HFFc6 (cell line): ENCODE measurements around the gene ZNF808. TPM values are rescaled to one million over a fixed set of nuclear protein-coding genes. Genes with fewer than 3 reads are reported as not detected.
"Not testable (repeated sequence)": the region's sequence is repeated elsewhere in the genome, so short reads cannot be mapped to it uniquely, and the experiment has no call there.

Experiments
- DNase-seq: peaks from one replicate; pipeline ENCODE4 v3.0.0-alpha.2; 2018
- H3K27ac Mint-ChIP-seq: 2 replicates; pipeline ENCODE4 v1.8.0; 2020; ENCODE audit warnings: mild to moderate bottlenecking, mixed read lengths
- H3K27me3 Mint-ChIP-seq: 2 replicates; pipeline ENCODE4 v1.8.0; 2021; ENCODE audit warnings: mild to moderate bottlenecking, moderate library complexity, mixed read lengths; ENCODE audit not compliant: insufficient read depth
- H3K36me3 Mint-ChIP-seq: 2 replicates; pipeline ENCODE4 v1.8.0; 2021; ENCODE audit warnings: low read depth, mixed read lengths
- H3K4me1 Mint-ChIP-seq: 2 replicates; pipeline ENCODE4 v1.8.0; 2020; ENCODE audit warnings: low read depth, mixed read lengths
- H3K4me3 Mint-ChIP-seq: 2 replicates; pipeline ENCODE4 v1.8.0; 2020; ENCODE audit warnings: mild to moderate bottlenecking, moderate library complexity, mixed read lengths
- H3K9me3 Mint-ChIP-seq: 2 replicates; pipeline ENCODE4 v1.8.0; 2020; ENCODE audit warnings: mild to moderate bottlenecking, mixed read lengths
- total RNA-seq, 6 experiments: library from RNA; stranded (reverse); fragmentation: NEBNext Ultra II Directional; extraction: Animal tissue kit (Norgen Biotek cat#: 25700); gene quantifications; 2 replicates in 1 of 6; 3 replicates in 5 of 6; pipeline ENCODE4 v1.2.3, GENCODE V29; 2021
- TF ChIP-seq, protein P1 (sequence below): fragments of 200-600 bp; sonication (generic); IDR thresholded peaks from 2 replicates; pipeline ENCODE4 v1.5.0; 2021; ENCODE audit warnings: antibody characterized with exemption, mild to moderate bottlenecking

Gene ZNF808
- total RNA-seq, 6 experiments from 2014 or later: 14.7 to 17.6 (median 15.8) TPM

DNA sequence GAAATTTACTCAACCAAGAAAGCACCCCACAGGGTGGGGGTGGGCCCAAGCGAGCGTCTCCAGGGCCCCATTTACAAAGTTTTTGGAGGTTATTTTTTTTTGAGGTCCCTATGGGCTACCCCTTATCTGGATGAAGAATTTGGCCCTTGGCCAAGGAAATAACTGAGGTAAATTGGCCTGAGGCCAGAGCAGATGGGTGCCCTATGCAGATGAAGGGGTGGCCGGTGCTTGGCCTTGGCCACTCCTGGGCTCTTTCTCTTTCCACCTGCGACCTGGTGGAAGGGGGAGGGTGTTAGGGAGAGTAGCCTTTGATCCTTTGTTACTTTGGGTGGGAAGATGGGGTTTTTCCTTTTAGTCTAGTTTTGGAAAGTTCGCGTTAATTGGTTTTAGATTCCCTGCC is 58.1 kb downstream of the ZNF808 start:
- H3K27me3 Mint-ChIP-seq: peaks cover 3% of the 10 kb centered on the region
- no peak overlapping the region for H3K27ac Mint-ChIP-seq
- peaks cover 83% of the 10 kb centered on the region for H3K36me3 Mint-ChIP-seq
- no peak overlapping the region for H3K4me3 Mint-ChIP-seq
- TF ChIP-seq, protein P1, sequence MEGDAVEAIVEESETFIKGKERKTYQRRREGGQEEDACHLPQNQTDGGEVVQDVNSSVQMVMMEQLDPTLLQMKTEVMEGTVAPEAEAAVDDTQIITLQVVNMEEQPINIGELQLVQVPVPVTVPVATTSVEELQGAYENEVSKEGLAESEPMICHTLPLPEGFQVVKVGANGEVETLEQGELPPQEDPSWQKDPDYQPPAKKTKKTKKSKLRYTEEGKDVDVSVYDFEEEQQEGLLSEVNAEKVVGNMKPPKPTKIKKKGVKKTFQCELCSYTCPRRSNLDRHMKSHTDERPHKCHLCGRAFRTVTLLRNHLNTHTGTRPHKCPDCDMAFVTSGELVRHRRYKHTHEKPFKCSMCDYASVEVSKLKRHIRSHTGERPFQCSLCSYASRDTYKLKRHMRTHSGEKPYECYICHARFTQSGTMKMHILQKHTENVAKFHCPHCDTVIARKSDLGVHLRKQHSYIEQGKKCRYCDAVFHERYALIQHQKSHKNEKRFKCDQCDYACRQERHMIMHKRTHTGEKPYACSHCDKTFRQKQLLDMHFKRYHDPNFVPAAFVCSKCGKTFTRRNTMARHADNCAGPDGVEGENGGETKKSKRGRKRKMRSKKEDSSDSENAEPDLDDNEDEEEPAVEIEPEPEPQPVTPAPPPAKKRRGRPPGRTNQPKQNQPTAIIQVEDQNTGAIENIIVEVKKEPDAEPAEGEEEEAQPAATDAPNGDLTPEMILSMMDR: no peak
- H3K4me1 Mint-ChIP-seq: no peaks in the 10 kb centered on the region
- H3K9me3 Mint-ChIP-seq: peaks cover 43% of the 10 kb centered on the region
- no peak for DNase-seq

DNA sequence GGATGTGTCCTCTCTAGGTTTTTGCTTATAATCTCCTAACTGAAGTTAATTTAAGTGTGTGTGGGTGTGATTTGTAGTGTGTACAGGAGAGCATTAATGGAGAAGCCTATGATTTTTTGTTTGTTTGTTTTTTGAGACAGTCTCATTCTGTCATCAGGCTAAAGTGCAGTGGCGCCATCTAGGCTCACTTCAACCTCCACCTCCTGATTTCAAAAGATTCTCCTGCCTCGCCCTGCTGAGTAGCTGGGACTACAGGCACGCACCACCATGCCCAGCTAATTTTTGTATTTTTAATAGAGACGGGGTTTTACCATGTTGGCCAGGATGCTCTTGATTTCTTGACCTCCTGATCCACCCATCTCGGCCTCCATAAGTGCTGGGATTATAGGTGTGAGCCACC is 63.3 kb downstream of the ZNF808 start:
- Mint-ChIP-seq H3K9me3 (peaks cover 18% of the 10 kb centered on the region), H3K4me3 (no peak overlapping the region), H3K27me3 (peaks cover 2% of the 10 kb centered on the region), H3K4me1 (no peaks in the 10 kb centered on the region), H3K27ac (no peak overlapping the region), H3K36me3 (peaks cover 66% of the 10 kb centered on the region)
- TF ChIP-seq, protein P1: peak; percentile 35; the same call in 1 of the 2 replicates
- DNase-seq: no peak

DNA sequence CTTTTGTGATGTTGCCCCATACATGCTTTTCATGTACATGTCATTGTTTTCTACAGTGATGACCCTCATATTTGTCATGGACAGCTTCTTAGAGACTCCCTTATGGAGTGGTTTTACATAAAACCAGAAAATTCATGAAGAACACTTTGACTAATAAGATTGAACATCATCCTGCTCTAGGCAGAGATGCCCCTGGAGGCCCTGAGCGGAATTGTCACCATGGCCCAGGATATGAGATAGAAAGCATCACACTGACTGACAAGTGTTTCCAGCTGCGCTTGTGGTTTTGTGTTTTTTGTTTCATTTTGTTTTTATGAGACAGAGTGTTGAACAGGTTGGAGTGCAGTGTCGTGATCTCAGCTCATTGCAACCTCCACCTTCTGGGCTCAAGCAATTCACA is 64.8 kb downstream of the ZNF808 start:
- TF ChIP-seq, protein P1: no peak
- no peaks in the 10 kb centered on the region for H3K4me1 Mint-ChIP-seq
- peaks cover 2% of the 10 kb centered on the region for H3K27me3 Mint-ChIP-seq
- H3K4me3 Mint-ChIP-seq: no peak overlapping the region
- H3K36me3 Mint-ChIP-seq: peaks cover 71% of the 10 kb centered on the region
- DNase-seq: no peak
- H3K9me3 Mint-ChIP-seq: peaks cover 31% of the 10 kb centered on the region
- no peak overlapping the region for H3K27ac Mint-ChIP-seq

DNA sequence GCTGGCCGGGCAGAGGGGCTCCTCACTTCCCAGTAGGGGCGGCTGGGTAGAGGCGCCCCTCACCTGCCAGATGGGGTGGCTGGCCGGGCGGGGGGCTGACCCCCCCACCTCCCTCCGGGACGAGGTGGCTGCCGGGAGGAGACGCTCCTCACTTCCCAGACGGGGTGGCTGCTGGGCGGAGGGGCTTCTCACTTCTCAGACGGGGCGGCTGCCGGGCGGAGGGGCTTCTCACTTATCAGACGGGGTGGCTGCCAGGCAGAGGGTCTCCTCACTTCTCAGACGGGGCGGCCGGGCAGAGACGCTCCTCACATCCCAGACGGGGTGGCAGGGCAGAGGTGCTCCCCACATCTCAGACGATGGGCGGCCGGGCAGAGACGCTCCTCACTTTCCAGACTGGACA is 66.0 kb downstream of the ZNF808 start:
- H3K4me3 Mint-ChIP-seq, H3K27me3 Mint-ChIP-seq, DNase-seq, H3K4me1 Mint-ChIP-seq, H3K27ac Mint-ChIP-seq: not testable (repeated sequence)
- Mint-ChIP-seq H3K36me3 (peaks cover 73% of the 10 kb centered on the region), H3K9me3 (peaks cover 42% of the 10 kb centered on the region)

DNA sequence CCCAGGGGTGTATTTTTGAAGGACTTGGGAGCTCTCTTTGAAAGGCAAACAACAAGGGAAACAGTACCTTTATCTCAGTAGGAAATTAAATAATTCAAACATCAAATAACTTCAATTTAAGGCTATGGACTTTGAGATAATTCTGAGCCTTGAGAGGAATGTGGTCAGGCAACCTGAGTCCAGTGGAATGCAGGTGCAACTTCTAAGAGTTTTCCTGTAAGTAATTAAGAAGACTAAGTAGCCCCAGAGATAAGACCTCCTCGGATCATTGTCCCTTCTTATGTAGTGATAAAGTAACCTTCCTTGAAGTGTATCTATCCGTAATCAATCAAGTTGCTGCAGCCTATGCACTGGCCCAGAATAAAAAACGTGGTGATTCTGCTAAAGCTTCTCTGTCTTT is 71.8 kb downstream of the ZNF808 start:
- Mint-ChIP-seq H3K4me3 (no peak overlapping the region), H3K9me3 (peaks cover 38% of the 10 kb centered on the region), H3K27ac (no peak overlapping the region), H3K27me3 (no peaks in the 10 kb centered on the region; the same call in none of the 2 replicates), H3K4me1 (peaks cover 28% of the 10 kb centered on the region), H3K36me3 (peaks cover 55% of the 10 kb centered on the region)
- DNase-seq: no peak
- TF ChIP-seq, protein P1: no peak

DNA sequence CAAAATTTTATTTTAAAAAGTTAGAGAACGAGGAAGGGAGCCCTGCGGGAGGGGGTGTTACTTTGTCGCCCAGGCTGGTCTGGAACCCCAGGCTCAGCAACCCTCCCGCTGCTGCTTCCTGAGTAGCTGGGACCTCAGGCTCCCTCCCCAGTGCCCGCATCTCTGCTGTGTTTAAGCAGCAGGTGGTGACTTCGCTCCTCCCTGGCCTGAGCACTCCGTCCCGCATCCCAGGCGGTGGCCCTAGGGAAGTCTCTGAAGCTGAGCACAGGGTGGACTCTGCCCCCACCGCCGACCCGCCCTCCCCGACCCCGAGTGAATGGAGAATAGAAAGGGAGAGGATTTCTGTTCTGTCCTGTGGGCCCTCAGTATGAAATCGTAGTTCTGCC is 73.2 kb downstream of the ZNF808 start:
- Mint-ChIP-seq H3K36me3 (peaks cover 56% of the 10 kb centered on the region), H3K27ac (peak overlapping the region; percentile 61), H3K4me1 (peaks cover 28% of the 10 kb centered on the region), H3K27me3 (no peaks in the 10 kb centered on the region; the same call in none of the 2 replicates), H3K4me3 (peak overlapping the region; percentile 86), H3K9me3 (peaks cover 37% of the 10 kb centered on the region)
- TF ChIP-seq, protein P1: no peak
- DNase-seq: no peak
